Endothelial cell of umbilical vein (primary cell): Measurements from ENCODE around the gene GNA12. TPM values are rescaled to one million over a fixed set of nuclear protein-coding genes. Genes with fewer than 3 reads are reported as not detected.

Experiments
- BruUV-seq: library from RNA; stranded (reverse); fragments of 400-500 nt; replicated peaks from 2 replicates; lab custom pipeline; 2021; lab: Mats Ljungman, UMichigan
- CTCF ChIA-PET: fragments of 300-600, 350-600 bp; sonication (Branson Sonifier 250); formaldehyde crosslinking; loops from one replicate; lab custom pipeline; 2021; ENCODE audit warnings: antibody characterized with exemption, inconsistent platforms; lab: Charles Lee
- POLR2A ChIA-PET: fragments of 300-600, 350-600 bp; sonication (Branson Sonifier 250); formaldehyde crosslinking; loops from one replicate; lab custom pipeline; 2021; ENCODE audit warnings: antibody characterized with exemption, inconsistent platforms; lab: Charles Lee
- DNase-seq: peaks from one replicate; pipeline ENCODE4 v3.0.0-alpha.2; 2011; ENCODE audit warnings: low read depth, low spot score
- FAIRE-seq: peaks from 2 replicates; lab custom pipeline; 2011; peaks lifted over from hg19 to GRCh38; lab: Jason Lieb, UNC
- H2AFZ ChIP-seq: 2 replicates; pipeline ENCODE4 v1.6.0; 2012; ENCODE audit warnings: low read depth, low read length, control low read depth, inconsistent platforms
- H3K27ac ChIP-seq: 2 replicates; pipeline ENCODE4 v1.5.1; 2011; ENCODE audit warnings: low read depth, mild to moderate bottlenecking, control low read depth, low read length, moderate library complexity; ENCODE audit not compliant: insufficient read depth
- H3K27me3 ChIP-seq, 2 experiments: 2 replicates each; pipeline versions ENCODE4 v1.6.0 to v1.6.1; 2011; ENCODE audit warnings: low read length in 2 of 2, mixed read lengths in 1 of 2; ENCODE audit not compliant: control insufficient read depth in 2 of 2, insufficient read depth in 2 of 2
- H3K36me3 ChIP-seq, 2 experiments: 2 replicates in 1 of 2; 3 replicates in 1 of 2; pipeline ENCODE4 v1.5.1; 2011; ENCODE audit warnings: low read length in 2 of 2, mild to moderate bottlenecking in 1 of 2, moderate library complexity in 1 of 2; ENCODE audit not compliant: control insufficient read depth in 2 of 2, insufficient read depth in 2 of 2; ENCODE audit errors: extremely low read depth in 1 of 2
- H3K4me1 ChIP-seq: 3 replicates; pipeline ENCODE4 v1.5.1; 2011; ENCODE audit warnings: mild to moderate bottlenecking, low read length; ENCODE audit not compliant: control insufficient read depth, insufficient read depth; ENCODE audit errors: extremely low read depth
- H3K4me2 ChIP-seq: 2 replicates; pipeline ENCODE4 v1.6.1; 2011; ENCODE audit warnings: low read length, control low read depth, mixed read lengths; ENCODE audit not compliant: insufficient read depth
- H3K4me3 ChIP-seq, 3 experiments: fragments of 200-600 bp in 1 of 3; sonication (generic), shearing (Covaris generic) in 1 of 3; replicated peaks in 1 of 3; 2 replicates each; pipeline ENCODE4 v1.5.1; 2011 to 2016; ENCODE audit warnings: control low read depth in 3 of 3, low read length in 3 of 3, mild to moderate bottlenecking in 2 of 3, inconsistent platforms in 1 of 3, low read depth in 1 of 3, moderate library complexity in 1 of 3; ENCODE audit not compliant: insufficient read depth in 1 of 3
- H3K79me2 ChIP-seq: 2 replicates; pipeline ENCODE4 v1.6.0; 2012; ENCODE audit warnings: low read length, inconsistent platforms; ENCODE audit not compliant: control insufficient read depth, insufficient read depth
- H3K9ac ChIP-seq: replicated peaks from 2 replicates; pipeline ENCODE3; 2011; ENCODE audit warnings: low read length, control low read depth; ENCODE audit not compliant: insufficient read depth; ENCODE audit errors: extremely low read depth
- H3K9me1 ChIP-seq: replicated peaks from 3 replicates; pipeline ENCODE4 v1.6.0; 2011; ENCODE audit warnings: mild to moderate bottlenecking, low read length; ENCODE audit not compliant: control insufficient read depth, insufficient read depth; ENCODE audit errors: extremely low read depth
- H3K9me3 ChIP-seq: replicated peaks from 2 replicates; pipeline ENCODE4 v1.5.1; 2012; ENCODE audit warnings: low read length, inconsistent platforms; ENCODE audit not compliant: control insufficient read depth, insufficient read depth
- H4K20me1 ChIP-seq: replicated peaks from 2 replicates; pipeline ENCODE3; 2011; ENCODE audit warnings: mild to moderate bottlenecking, low read length; ENCODE audit not compliant: control insufficient read depth, insufficient read depth; ENCODE audit errors: extremely low read depth
- EZH2 ChIP-seq: IDR thresholded peaks from 2 replicates; pipeline ENCODE4 v1.6.1; 2012; ENCODE audit warnings: borderline replicate concordance, low read depth, mild to moderate bottlenecking, moderate library complexity, low read length, inconsistent platforms; ENCODE audit not compliant: severe bottlenecking
- FOS ChIP-seq: IDR thresholded peaks from 2 replicates; pipeline ENCODE4 v1.6.1; 2011; ENCODE audit warnings: mild to moderate bottlenecking, low read length, moderate library complexity, borderline replicate concordance; ENCODE audit not compliant: insufficient read depth
- GATA2 ChIP-seq: IDR thresholded peaks from 2 replicates; pipeline ENCODE4 v1.7.0; 2011; ENCODE audit warnings: low read depth, mild to moderate bottlenecking, moderate library complexity, mixed read lengths, low read length; ENCODE audit not compliant: insufficient read length, insufficient read depth
- JUN ChIP-seq: IDR thresholded peaks from 2 replicates; pipeline ENCODE4 v1.6.1; 2011; ENCODE audit warnings: borderline replicate concordance, low read depth; ENCODE audit not compliant: insufficient read length, insufficient read depth
- MYC ChIP-seq: IDR thresholded peaks from one replicate; pipeline ENCODE4 v1.6.1; 2011; ENCODE audit warnings: mild to moderate bottlenecking, low read depth, low read length
- POLR2A ChIP-seq: IDR thresholded peaks from 2 replicates; pipeline ENCODE4 v1.6.1; 2012; ENCODE audit warnings: low read depth, mild to moderate bottlenecking, control low read depth, low read length
- POLR2AphosphoS5 ChIP-seq: IDR thresholded peaks from 2 replicates; pipeline ENCODE4 v1.6.1; 2012; ENCODE audit warnings: low read depth, mild to moderate bottlenecking, control low read depth, low read length, moderate library complexity; ENCODE audit not compliant: insufficient read depth
- dilution Hi-C: fragments of 300-500 bp; cut with MboI; formaldehyde crosslinking; loops from one replicate; pipeline ENCODE4 v1.15.0; 2019; ENCODE audit warnings: low sequenced_read_pairs; ENCODE audit not compliant: extremely low pct_ligation_motif_present
- intact Hi-C: fragments of 100-400 bp; cut with micrococcal nuclease; formaldehyde crosslinking; loops from one replicate; pipeline ENCODE4 v1.10.0; 2022
- polyA plus RNA-seq, 4 experiments: library from polyadenylated mRNA; depleted of rRNA in 3 of 4; stranded (reverse) in 3 of 4; unstranded in 1 of 4; fragments of >200 nt; gene quantifications; 2 replicates each; pipeline versions ENCODE4 v1.2.1 to v1.2.3, GENCODE V29; 2011 to 2012; ENCODE audit warnings: missing spikeins in 1 of 4
- total RNA-seq: library from RNA; stranded (reverse); gene quantifications from 2 replicates; pipeline ENCODE4 v1.2.3, GENCODE V29; 2021
- TF ChIP-seq, protein P1 (sequence below), 2 donors: IDR thresholded peaks; 1 replicate in 1 of 2; 2 replicates in 1 of 2; pipeline ENCODE4 v1.5.1; 2011; ENCODE audit warnings: low read length in 2 of 2, mild to moderate bottlenecking in 2 of 2, moderate library complexity in 2 of 2, control low read depth in 1 of 2, inconsistent platforms in 1 of 2, low read depth in 1 of 2; ENCODE audit not compliant: insufficient read depth in 1 of 2; ENCODE audit errors: extremely low read depth in 1 of 2
- TF ChIP-seq, protein P2 (sequence below): IDR thresholded peaks from 2 replicates; pipeline ENCODE4 v1.6.1; 2011; ENCODE audit not compliant: insufficient read depth, insufficient read length

Gene GNA12
- total and polyA plus RNA-seq, 2 donors (not counting 3 experiments of a cell fraction or from before 2014, with no cell fraction given) = 63.0 to 75.1 TPM

GRCh38 chr7:2706685-2707126, 137.4 kb downstream of the GNA12 start:
- no TSS peak for BruUV-seq
- DNase-seq (no peak), FAIRE-seq (no peak)
- ChIA-PET CTCF (interaction anchor here (0.7 to 1.4 kb wide), 5 partner anchors 10 to 238 kb away, joined by 3 to 7 read pairs (median 3); no protein-coding TSS in a partner anchor), POLR2A (no interaction called here)
- no peaks in the 10 kb centered on the region for H3K4me1 ChIP-seq
- H3K36me3 ChIP-seq = no peaks in the 10 kb centered on the region
- no peaks in the 10 kb centered on the region for H3K9me1 ChIP-seq
- H3K9ac ChIP-seq = no peak overlapping the region
- dilution Hi-C loops = no loop called here
- intact Hi-C loops = no loop called here
- no peak overlapping the region for H3K4me2 ChIP-seq
- no peaks in the 10 kb centered on the region for H3K27me3 ChIP-seq
- no peak overlapping the region for H3K27ac ChIP-seq
- H2AFZ ChIP-seq = no peak overlapping the region
- no peaks in the 10 kb centered on the region for H4K20me1 ChIP-seq
- no peaks in the 10 kb centered on the region for H3K79me2 ChIP-seq
- H3K9me3 ChIP-seq = no peaks in the 10 kb centered on the region
- H3K4me3 ChIP-seq = no peak overlapping the region
- TF ChIP-seq, protein P1, sequence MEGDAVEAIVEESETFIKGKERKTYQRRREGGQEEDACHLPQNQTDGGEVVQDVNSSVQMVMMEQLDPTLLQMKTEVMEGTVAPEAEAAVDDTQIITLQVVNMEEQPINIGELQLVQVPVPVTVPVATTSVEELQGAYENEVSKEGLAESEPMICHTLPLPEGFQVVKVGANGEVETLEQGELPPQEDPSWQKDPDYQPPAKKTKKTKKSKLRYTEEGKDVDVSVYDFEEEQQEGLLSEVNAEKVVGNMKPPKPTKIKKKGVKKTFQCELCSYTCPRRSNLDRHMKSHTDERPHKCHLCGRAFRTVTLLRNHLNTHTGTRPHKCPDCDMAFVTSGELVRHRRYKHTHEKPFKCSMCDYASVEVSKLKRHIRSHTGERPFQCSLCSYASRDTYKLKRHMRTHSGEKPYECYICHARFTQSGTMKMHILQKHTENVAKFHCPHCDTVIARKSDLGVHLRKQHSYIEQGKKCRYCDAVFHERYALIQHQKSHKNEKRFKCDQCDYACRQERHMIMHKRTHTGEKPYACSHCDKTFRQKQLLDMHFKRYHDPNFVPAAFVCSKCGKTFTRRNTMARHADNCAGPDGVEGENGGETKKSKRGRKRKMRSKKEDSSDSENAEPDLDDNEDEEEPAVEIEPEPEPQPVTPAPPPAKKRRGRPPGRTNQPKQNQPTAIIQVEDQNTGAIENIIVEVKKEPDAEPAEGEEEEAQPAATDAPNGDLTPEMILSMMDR (IDR thresholded peaks at IDR 0.05; ENCODE audit: extremely low read depth in 1 of 2, insufficient read depth in 1 of 2, low read depth in 1 of 2, low read length in 2 of 2) = no peak
- no peak for TF ChIP-seq POLR2A
- TF ChIP-seq POLR2AphosphoS5 = no peak
- no peak for TF ChIP-seq GATA2
- TF ChIP-seq EZH2 = no peak
- TF ChIP-seq FOS = no peak
- no peak for TF ChIP-seq MYC
- TF ChIP-seq, protein P2, sequence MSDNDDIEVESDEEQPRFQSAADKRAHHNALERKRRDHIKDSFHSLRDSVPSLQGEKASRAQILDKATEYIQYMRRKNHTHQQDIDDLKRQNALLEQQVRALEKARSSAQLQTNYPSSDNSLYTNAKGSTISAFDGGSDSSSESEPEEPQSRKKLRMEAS = no peak
- TF ChIP-seq JUN = no peak
